SK-N-SH (cell line): ENCODE data around the gene MAP1A. TPM values are rescaled to one million over a fixed set of nuclear protein-coding genes. Genes with fewer than 3 reads are reported as not detected.

Experiments used
- CTCF ChIA-PET: fragments of 300-600, 350-600 bp; formaldehyde crosslinking; extraction: SDS; loops from one replicate; lab custom pipeline; 2021; lab: Yijun Ruan, JAX
- POLR2A ChIA-PET: fragments of 350-600 bp; sonication (Branson Sonifier 250); formaldehyde crosslinking; extraction: SDS; loops from one replicate; lab custom pipeline; 2020; ENCODE audit warnings: antibody characterized with exemption, inconsistent platforms; lab: Yijun Ruan, JAX
- DNase-seq: peaks from one replicate; pipeline ENCODE4 v3.0.0; 2012
- H2AFZ ChIP-seq: fragments of 200-600 bp; sonication (generic); 2 replicates; pipeline ENCODE4 v1.8.1; 2016; ENCODE audit warnings: antibody characterized with exemption, mild to moderate bottlenecking, low read depth
- H3F3A ChIP-seq: fragments of 200-600 bp; sonication (generic); replicated peaks from 2 replicates; pipeline ENCODE3; 2016; ENCODE audit warnings: antibody characterized with exemption, mild to moderate bottlenecking; ENCODE audit not compliant: insufficient read depth
- H3K27ac ChIP-seq, 2 experiments: fragments of 200-500 bp in 1 of 2; fragments of 200-600 bp in 1 of 2; sonication (Bioruptor generic) in 1 of 2; sonication (generic), shearing (Covaris generic) in 1 of 2; 2 replicates each; pipeline versions ENCODE4 v1.5.1 to v1.6.1; 2014 to 2016; ENCODE audit warnings: low read depth in 2 of 2, inconsistent platforms in 1 of 2, low read length in 1 of 2, mild to moderate bottlenecking in 1 of 2, mixed read lengths in 1 of 2
- H3K27me3 ChIP-seq: fragments of 200-600 bp; sonication (generic), shearing (Covaris generic); 2 replicates; pipeline ENCODE4 v1.6.1; 2016; ENCODE audit warnings: mixed run types; ENCODE audit not compliant: insufficient read depth
- H3K36me3 ChIP-seq, 2 experiments: fragments of 200-500 bp in 1 of 2; fragments of 200-600 bp in 1 of 2; sonication (Bioruptor generic) in 1 of 2; sonication (generic) in 1 of 2; replicated peaks in 1 of 2; 2 replicates each; pipeline versions ENCODE3 to v1.5.1; 2014 to 2016; ENCODE audit warnings: low read length in 1 of 2, mild to moderate bottlenecking in 1 of 2; ENCODE audit not compliant: insufficient read depth in 2 of 2, control insufficient read depth in 1 of 2
- H3K4me1 ChIP-seq, 2 experiments: fragments of 200-500 bp in 1 of 2; fragments of 200-600 bp in 1 of 2; sonication (Bioruptor generic) in 1 of 2; sonication (generic), shearing (Covaris generic) in 1 of 2; 2 replicates each; pipeline versions ENCODE4 v1.5.1 to v1.6.1; 2014 to 2016; ENCODE audit warnings: low read depth in 1 of 2, low read length in 1 of 2, mixed run types in 1 of 2; ENCODE audit not compliant: insufficient read depth in 2 of 2, control insufficient read depth in 1 of 2
- H3K4me2 ChIP-seq: fragments of 200-600 bp; sonication (generic), shearing (Covaris generic); 2 replicates; pipeline ENCODE4 v1.6.1; 2017; ENCODE audit warnings: mixed run types
- H3K4me3 ChIP-seq, 2 experiments: fragments of 200-500 bp in 1 of 2; fragments of 200-600 bp in 1 of 2; sonication (Bioruptor generic) in 1 of 2; sonication (generic), shearing (Covaris generic) in 1 of 2; 2 replicates each; pipeline versions ENCODE4 v1.5.1 to v1.8.1; 2014 to 2016; ENCODE audit warnings: low read depth in 2 of 2, inconsistent platforms in 1 of 2, low read length in 1 of 2, mild to moderate bottlenecking in 1 of 2, mixed read lengths in 1 of 2, moderate library complexity in 1 of 2
- H3K79me2 ChIP-seq: fragments of 200-600 bp; sonication (generic); 2 replicates; pipeline ENCODE4 v1.8.1; 2017; ENCODE audit warnings: mild to moderate bottlenecking; ENCODE audit not compliant: insufficient read depth
- H3K9ac ChIP-seq: fragments of 200-600 bp; sonication (generic); 2 replicates; pipeline ENCODE4 v1.6.1; 2017; ENCODE audit warnings: mixed run types
- H3K9me2 ChIP-seq: fragments of 200-600 bp; sonication (generic); 2 replicates; pipeline ENCODE4 v1.6.1; 2017; ENCODE audit warnings: mixed run types
- H3K9me3 ChIP-seq: fragments of 200-600 bp; sonication (generic); 2 replicates; pipeline ENCODE4 v1.6.1; 2017; ENCODE audit warnings: mixed run types, mild to moderate bottlenecking, moderate library complexity
- H4K20me1 ChIP-seq: fragments of 200-600 bp; sonication (generic); 2 replicates; pipeline ENCODE4 v1.6.1; 2017; ENCODE audit warnings: mild to moderate bottlenecking, mixed run types; ENCODE audit not compliant: insufficient read depth
- ELF1 ChIP-seq: IDR thresholded peaks from 2 replicates; pipeline ENCODE4 v1.4.0; 2012
- EZH2phosphoT487 ChIP-seq: fragments of 200-600 bp; sonication (generic); IDR thresholded peaks from 2 replicates; pipeline ENCODE4 v1.6.1; 2017; ENCODE audit warnings: low read depth, mixed run types, mild to moderate bottlenecking, antibody characterized with exemption, moderate library complexity, borderline replicate concordance
- GABPA ChIP-seq: IDR thresholded peaks from 2 replicates; pipeline ENCODE4 v1.4.0; 2012; ENCODE audit warnings: low read depth, mild to moderate bottlenecking
- JUND ChIP-seq: IDR thresholded peaks from 2 replicates; pipeline ENCODE4 v1.4.0; 2012
- NFIC ChIP-seq: IDR thresholded peaks from 2 replicates; pipeline ENCODE4 v1.4.0; 2012; ENCODE audit warnings: borderline replicate concordance
- NRF1 ChIP-seq: IDR thresholded peaks from 2 replicates; pipeline ENCODE4 v1.6.1; 2012; ENCODE audit warnings: low read depth, mild to moderate bottlenecking, low read length
- RXRA ChIP-seq: IDR thresholded peaks from 2 replicates; pipeline ENCODE4 v1.4.0; 2012; ENCODE audit warnings: low read depth, mild to moderate bottlenecking, borderline replicate concordance
- WGBS: methylation state at CpG from one replicate; pipeline ENCODE4 v1.1.6; 2017; ENCODE audit warnings: low lambda C conversion rate; 5-methylcytosine and 5-hydroxymethylcytosine counted together
- polyA plus RNA-seq, 3 experiments: library from polyadenylated mRNA; depleted of rRNA; stranded (reverse); fragments of >200 nt; gene quantifications; 2 replicates each; pipeline ENCODE4 v1.2.3, GENCODE V29; 2012
- TF ChIP-seq, protein P1 (sequence below): fragments of 150-350 bp; IDR thresholded peaks from 2 replicates; pipeline ENCODE4 v1.6.1; 2017; ENCODE audit warnings: antibody characterized with exemption, low read length, low read depth, borderline replicate concordance
- TF ChIP-seq, protein P2 (sequence below): IDR thresholded peaks from 2 replicates; pipeline ENCODE4; 2012
- TF ChIP-seq, protein P3 (sequence below): fragments of 150-350 bp; IDR thresholded peaks from 2 replicates; pipeline ENCODE4 v1.6.1; 2016; ENCODE audit warnings: mild to moderate bottlenecking, low read depth, low read length

Gene MAP1A
- polyA plus RNA-seq, 1 of the 3 experiments (the other 2 are of a cell fraction), result 6.0 TPM

DNA sequence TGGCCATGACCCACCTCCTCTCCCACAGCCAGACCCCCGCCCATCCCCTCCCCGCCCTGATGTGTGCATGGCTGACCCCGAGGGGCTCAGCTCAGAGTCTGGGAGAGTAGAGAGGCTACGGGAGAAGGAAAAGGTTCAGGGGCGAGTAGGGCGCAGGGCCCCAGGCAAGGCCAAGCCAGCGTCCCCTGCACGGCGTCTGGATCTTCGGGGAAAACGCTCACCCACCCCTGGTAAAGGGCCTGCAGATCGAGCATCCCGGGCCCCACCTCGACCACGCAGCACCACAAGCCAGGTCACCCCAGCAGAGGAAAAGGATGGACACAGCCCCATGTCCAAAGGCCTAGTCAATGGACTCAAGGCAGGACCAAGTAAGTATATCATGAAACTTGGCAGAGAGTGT, 11.7 kb downstream of the MAP1A start:
- TF ChIP-seq NFIC (no peak), GABPA (no peak), ELF1 (no peak), RXRA (no peak)
- TF ChIP-seq, protein P1, sequence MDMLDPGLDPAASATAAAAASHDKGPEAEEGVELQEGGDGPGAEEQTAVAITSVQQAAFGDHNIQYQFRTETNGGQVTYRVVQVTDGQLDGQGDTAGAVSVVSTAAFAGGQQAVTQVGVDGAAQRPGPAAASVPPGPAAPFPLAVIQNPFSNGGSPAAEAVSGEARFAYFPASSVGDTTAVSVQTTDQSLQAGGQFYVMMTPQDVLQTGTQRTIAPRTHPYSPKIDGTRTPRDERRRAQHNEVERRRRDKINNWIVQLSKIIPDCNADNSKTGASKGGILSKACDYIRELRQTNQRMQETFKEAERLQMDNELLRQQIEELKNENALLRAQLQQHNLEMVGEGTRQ, result no peak
- TF ChIP-seq, all 33 proteins: peak for 0
- peaks cover 0 to 14% of the 10 kb centered on the region in 2 experiments for H3K36me3 ChIP-seq
- no peak overlapping the region for H3K9ac ChIP-seq
- POLR2A ChIA-PET, result no interaction called here
- H3K9me2 ChIP-seq, result no peaks in the 10 kb centered on the region
- no peaks in the 10 kb centered on the region for H3K4me1 ChIP-seq
- H3F3A ChIP-seq, result no peaks in the 10 kb centered on the region
- CTCF ChIA-PET, result interaction anchor here (0.6 kb wide), 1 partner anchor 197 kb away, joined by 3 read pairs; no protein-coding TSS in a partner anchor
- 91% methylated on average over 8 of the region's 15 CpGs for WGBS
- no peaks in the 10 kb centered on the region for H3K9me3 ChIP-seq
- no peak overlapping the region for H3K27ac ChIP-seq
- no peaks in the 10 kb centered on the region for H3K79me2 ChIP-seq
- no peak overlapping the region for H3K4me3 ChIP-seq
- H3K4me2 ChIP-seq, result no peak overlapping the region
- no peak overlapping the region for H2AFZ ChIP-seq
- no peaks in the 10 kb centered on the region for H4K20me1 ChIP-seq
- DNase-seq, result no peak
- H3K27me3 ChIP-seq, result no peaks in the 10 kb centered on the region

DNA sequence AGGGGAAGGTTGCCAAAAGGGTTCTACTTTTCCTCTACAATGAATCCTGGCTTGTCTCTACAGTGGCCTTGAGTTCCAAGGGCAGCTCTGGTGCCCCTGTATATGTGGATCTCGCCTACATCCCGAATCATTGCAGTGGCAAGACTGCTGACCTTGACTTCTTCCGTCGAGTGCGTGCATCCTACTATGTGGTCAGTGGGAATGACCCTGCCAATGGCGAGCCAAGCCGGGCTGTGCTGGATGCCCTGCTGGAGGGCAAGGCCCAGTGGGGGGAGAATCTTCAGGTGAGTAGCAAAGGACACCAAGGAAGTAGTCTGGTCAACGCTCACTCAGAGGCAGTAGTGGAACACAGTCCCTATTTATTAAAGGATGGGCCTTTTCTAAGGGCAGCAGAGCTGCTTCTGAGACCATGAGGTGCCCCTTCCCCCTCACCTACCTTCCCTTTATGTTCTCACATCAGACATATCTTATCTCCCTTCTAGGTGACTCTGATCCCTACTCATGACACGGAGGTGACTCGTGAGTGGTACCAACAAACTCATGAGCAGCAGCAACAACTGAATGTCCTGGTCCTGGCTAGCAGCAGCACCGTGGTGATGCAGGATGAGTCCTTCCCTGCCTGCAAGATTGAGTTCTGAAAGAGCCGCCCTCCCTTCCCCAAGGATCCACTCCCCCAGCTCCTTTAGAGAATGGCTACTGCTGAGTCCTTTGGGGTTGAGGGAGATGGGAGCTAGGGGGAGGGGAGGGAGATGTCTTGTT, 12.4 kb downstream of the MAP1A start:
- Histone ChIP-seq H3K9ac (no peak overlapping the region), H3K4me3 (no peak overlapping the region), H3K79me2 (no peaks in the 10 kb centered on the region), H3K4me2 (no peak overlapping the region), H3K27me3 (no peaks in the 10 kb centered on the region), H3K9me2 (no peaks in the 10 kb centered on the region), H3F3A (no peaks in the 10 kb centered on the region), H4K20me1 (no peaks in the 10 kb centered on the region), H3K27ac (no peak overlapping the region), H2AFZ (no peak overlapping the region), H3K4me1 (no peaks in the 10 kb centered on the region), H3K36me3 (peaks cover 0 to 13% of the 10 kb centered on the region in 2 experiments), H3K9me3 (no peaks in the 10 kb centered on the region)
- TF ChIP-seq EZH2phosphoT487 (no peak), NRF1 (no peak), JUND (no peak)
- TF ChIP-seq, protein P2, sequence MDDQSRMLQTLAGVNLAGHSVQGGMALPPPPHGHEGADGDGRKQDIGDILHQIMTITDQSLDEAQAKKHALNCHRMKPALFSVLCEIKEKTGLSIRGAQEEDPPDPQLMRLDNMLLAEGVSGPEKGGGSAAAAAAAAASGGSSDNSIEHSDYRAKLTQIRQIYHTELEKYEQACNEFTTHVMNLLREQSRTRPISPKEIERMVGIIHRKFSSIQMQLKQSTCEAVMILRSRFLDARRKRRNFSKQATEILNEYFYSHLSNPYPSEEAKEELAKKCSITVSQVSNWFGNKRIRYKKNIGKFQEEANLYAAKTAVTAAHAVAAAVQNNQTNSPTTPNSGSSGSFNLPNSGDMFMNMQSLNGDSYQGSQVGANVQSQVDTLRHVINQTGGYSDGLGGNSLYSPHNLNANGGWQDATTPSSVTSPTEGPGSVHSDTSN, result no peak
- TF ChIP-seq, protein P3, sequence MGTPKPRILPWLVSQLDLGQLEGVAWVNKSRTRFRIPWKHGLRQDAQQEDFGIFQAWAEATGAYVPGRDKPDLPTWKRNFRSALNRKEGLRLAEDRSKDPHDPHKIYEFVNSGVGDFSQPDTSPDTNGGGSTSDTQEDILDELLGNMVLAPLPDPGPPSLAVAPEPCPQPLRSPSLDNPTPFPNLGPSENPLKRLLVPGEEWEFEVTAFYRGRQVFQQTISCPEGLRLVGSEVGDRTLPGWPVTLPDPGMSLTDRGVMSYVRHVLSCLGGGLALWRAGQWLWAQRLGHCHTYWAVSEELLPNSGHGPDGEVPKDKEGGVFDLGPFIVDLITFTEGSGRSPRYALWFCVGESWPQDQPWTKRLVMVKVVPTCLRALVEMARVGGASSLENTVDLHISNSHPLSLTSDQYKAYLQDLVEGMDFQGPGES, result no peak
- DNase-seq, result no peak
- 92% methylated on average over 12 of the region's 12 CpGs for WGBS
- ChIA-PET POLR2A (interaction anchor here (1.1 kb wide), 1 partner anchor 19 kb away, joined by 3 read pairs; no protein-coding TSS in a partner anchor), CTCF (interaction anchor here (1.0 kb wide), 1 partner anchor 158 kb away, joined by 3 read pairs; the partner anchor contains the start of genes TUBGCP4 and ZSCAN29)
